Stomach (tissue), 9 donors: Measurements from ENCODE around the gene CARS1. TPM values are rescaled to one million over a fixed set of nuclear protein-coding genes. Genes with fewer than 3 reads are reported as not detected.
A peak's percentile ranks its signal among the peaks of the same experiment; 100 is the strongest.

Source experiments
- DNase-seq, 2 donors: peaks; one replicate each; pipeline versions ENCODE4 v3.0.0 to v3.0.0-alpha.2; 2013 to 2019
- H3K27ac ChIP-seq, 5 donors: fragments of 200-600 bp in 4 of 5; sonication (generic) in 4 of 5; one replicate each; pipeline ENCODE4 v1.5.1; 2013 to 2019; ENCODE audit warnings: mild to moderate bottlenecking in 1 of 5, moderate library complexity in 1 of 5
- H3K27me3 ChIP-seq, 3 donors: fragments of 200-600 bp; sonication (generic); one replicate each; pipeline ENCODE4 v1.5.1; 2017 to 2019; ENCODE audit warnings: mixed run types in 1 of 3
- H3K36me3 ChIP-seq, 4 donors: fragments of 200-600 bp; sonication (generic); 1 replicate in 3 of 4; 2 replicates in 1 of 4; pipeline ENCODE4 v1.5.1; 2016 to 2019
- H3K4me1 ChIP-seq, 4 donors: fragments of 200-600 bp; sonication (generic); one replicate each; pipeline ENCODE4 v1.5.1; 2016 to 2019
- H3K4me3 ChIP-seq, 4 donors: fragments of 200-600 bp; sonication (generic) in 3 of 4; one replicate each; pipeline ENCODE4 v1.5.1; 2016 to 2019; ENCODE audit warnings: mild to moderate bottlenecking in 1 of 4
- H3K9me3 ChIP-seq, 4 donors: fragments of 200-600 bp; sonication (generic); one replicate each; pipeline ENCODE4 v1.5.1; 2016 to 2019
- CTCF ChIP-seq, 7 experiments: fragments of 450-650 bp in 4 of 7; fragments of 200-600 bp in 3 of 7; sonication (generic) in 3 of 7; IDR thresholded peaks; one replicate each; pipeline ENCODE4 v1.5.1; 2016 to 2019; ENCODE audit warnings: antibody characterized with exemption in 7 of 7, control low read depth in 2 of 7, mild to moderate bottlenecking in 1 of 7
- EP300 ChIP-seq: sonication (generic); formaldehyde crosslinking; IDR thresholded peaks from one replicate; pipeline ENCODE4 v1.6.1; 2017; ENCODE audit warnings: antibody characterized with exemption
- POLR2A ChIP-seq, 4 donors: fragments of 450-650 bp; IDR thresholded peaks; one replicate each; pipeline ENCODE4 v1.6.1; 2016; ENCODE audit warnings: antibody characterized with exemption in 4 of 4, control low read depth in 2 of 4, mild to moderate bottlenecking in 1 of 4, moderate library complexity in 1 of 4
- POLR2AphosphoS5 ChIP-seq, 3 donors: sonication (generic); formaldehyde crosslinking; IDR thresholded peaks; one replicate each; pipeline ENCODE4 v1.6.1; 2016; ENCODE audit warnings: antibody characterized with exemption in 3 of 3
- WGBS, 5 donors: extraction: QIAGEN DNeasy Blood & Tissue Kit in 3 of 5; methylation state at CpG; one replicate each; pipeline versions ENCODE4 v1.1.5 to v1.1.7; 2013 to 2018; 5-methylcytosine and 5-hydroxymethylcytosine counted together
- intact Hi-C: fragments of 100-400 bp; cut with DNase I; formaldehyde crosslinking; loops from one replicate; pipeline ENCODE4 v1.15.1; 2023; ENCODE audit warnings: low total_unique reads
- polyA plus RNA-seq, 3 donors: library from polyadenylated mRNA; stranded (reverse); fragments of 200-250 nt; gene quantifications; one replicate each; pipeline ENCODE4 v1.2.3, GENCODE V29; 2013
- total RNA-seq, 5 donors: library from RNA; depleted of rRNA; stranded (reverse); fragments of >200 nt; gene quantifications; one replicate each; pipeline versions ENCODE4 v1.1.0 to v1.2.3, GENCODE V29; 2014 to 2016
- donor health status: healthy with polysubstance abuse.
- donor health status: Bipolar disorder and iron deficiency.
- donor health status: healthy.

CARS1 gene
- total and polyA plus RNA-seq, 8 donors: 25.2 to 54.2 (median 41.8) TPM

DNA sequence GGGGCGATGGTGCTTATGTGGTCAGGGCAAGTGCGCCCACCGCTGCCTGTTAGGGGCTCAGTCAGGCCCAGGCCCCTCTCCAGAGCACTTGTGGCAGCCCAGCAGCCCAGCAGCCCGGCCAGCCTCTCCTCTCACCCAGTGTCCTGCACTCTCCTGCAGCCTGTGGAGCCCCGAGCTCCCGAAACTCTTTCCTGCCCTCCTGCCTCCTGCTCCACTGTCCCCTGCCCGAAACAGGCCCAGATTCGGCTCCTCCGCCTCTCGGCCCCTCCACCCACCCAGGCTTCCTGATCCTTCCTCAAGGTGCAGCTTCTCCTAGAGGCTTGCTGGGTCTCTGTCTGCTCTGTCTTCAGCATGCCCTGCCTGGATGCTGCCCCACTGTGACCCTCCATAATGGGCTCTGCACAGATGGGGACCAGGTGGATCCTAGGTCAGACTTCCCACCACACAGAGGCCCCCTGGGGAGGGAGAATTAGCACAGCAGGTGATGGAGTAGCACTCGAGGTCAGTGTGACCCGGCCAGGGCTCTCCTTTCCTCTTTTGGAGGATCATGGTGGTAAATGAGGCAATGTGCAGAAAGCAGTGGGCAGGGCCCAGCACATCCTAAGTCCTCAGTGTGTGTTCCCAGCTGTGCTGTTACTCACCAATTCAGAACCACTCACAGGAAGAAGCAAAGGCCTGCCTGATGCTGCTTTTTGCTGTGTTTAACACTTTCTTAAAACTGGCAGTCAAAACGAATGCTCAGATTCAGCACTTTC lies 46.5 kb downstream of the CARS1 start:
- DNase-seq: no peak
- intact Hi-C loops: no loop called here

DNA sequence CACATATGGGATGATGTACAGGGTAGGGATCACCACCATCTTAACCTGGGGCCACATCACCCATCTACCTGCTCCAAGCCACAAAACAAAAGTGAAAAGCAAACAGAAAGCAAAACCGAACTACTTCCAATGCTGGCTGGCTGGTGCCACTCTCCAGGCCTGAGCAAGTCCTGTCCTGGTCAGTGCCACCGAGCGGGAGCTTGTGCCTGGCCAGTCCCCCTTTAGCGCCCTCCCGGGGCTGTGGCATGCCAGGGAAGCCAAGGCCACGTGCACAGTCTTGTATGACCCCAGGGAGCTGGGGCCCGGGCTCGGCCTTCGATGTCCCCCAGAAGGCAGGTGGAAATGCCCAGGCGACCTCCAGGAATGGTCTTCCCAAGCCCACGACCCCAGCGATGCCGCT lies 47.2 kb downstream of the CARS1 start:
- Histone ChIP-seq H3K9me3 (no peaks in the 10 kb centered on the region), H3K36me3 (peaks cover 55 to 98% (median 95%) of the 10 kb centered on the region in 4 donors), H3K27ac (no peak overlapping the region), H3K27me3 (no peaks in the 10 kb centered on the region), H3K4me3 (no peak overlapping the region), H3K4me1 (peaks cover 0 to 16% (median 0%) of the 10 kb centered on the region in 4 donors)
- TF ChIP-seq POLR2AphosphoS5 (IDR thresholded peaks at IDR 0.05) (no peak), CTCF (IDR thresholded peaks at IDR 0.05) (no peak), POLR2A (IDR thresholded peaks at IDR 0.05) (no peak), EP300 (no peak)
- WGBS, 5 donors: 81 to 88% (median 84%) methylated on average over 5 to 13 of the region's 13 CpGs
- DNase-seq: no peak
- intact Hi-C loops: no loop called here

More for the DNA sequence above, 46.5 kb downstream of the CARS1 start:
- no peak overlapping the region for H3K4me3 ChIP-seq
- H3K27me3 ChIP-seq: no peaks in the 10 kb centered on the region
- 86 to 93% (median 91%) methylated on average over 12 to 13 of the region's 13 CpGs for WGBS, 5 donors
- no peaks in the 10 kb centered on the region for H3K9me3 ChIP-seq
- no peak overlapping the region for H3K27ac ChIP-seq
- TF ChIP-seq CTCF (IDR thresholded peaks at IDR 0.05): no peak
- TF ChIP-seq POLR2AphosphoS5 (IDR thresholded peaks at IDR 0.05): no peak
- no peak for TF ChIP-seq EP300
- TF ChIP-seq POLR2A (IDR thresholded peaks at IDR 0.05): no peak
- H3K4me1 ChIP-seq: peaks cover 0 to 13% (median 0%) of the 10 kb centered on the region in 4 donors
- peaks cover 62 to 99% (median 98%) of the 10 kb centered on the region in 4 donors for H3K36me3 ChIP-seq

- no peak for DNase-seq
Measured at GRCh38 chr11:3009481-3009880, 47.7 kb downstream of the CARS1 start.

More at GRCh38 chr11:3009481-3009880, 47.7 kb downstream of the CARS1 start:
- peaks cover 51 to 97% (median 94%) of the 10 kb centered on the region in 4 donors for H3K36me3 ChIP-seq
- 67 to 77% (median 74%) methylated on average over 5 of the region's 5 CpGs for WGBS, 5 donors
- no peaks in the 10 kb centered on the region for H3K9me3 ChIP-seq
- intact Hi-C loops: no loop called here
- no peak overlapping the region for H3K4me3 ChIP-seq
- H3K27me3 ChIP-seq: no peaks in the 10 kb centered on the region
- H3K27ac ChIP-seq: peak overlapping the region in 1 of 5 donors; percentile 24
- H3K4me1 ChIP-seq: peaks cover 0 to 16% (median 2%) of the 10 kb centered on the region in 4 donors
- no peak for TF ChIP-seq POLR2A (IDR thresholded peaks at IDR 0.05)
- no peak for TF ChIP-seq CTCF (IDR thresholded peaks at IDR 0.05)
- TF ChIP-seq EP300: no peak
- no peak for TF ChIP-seq POLR2AphosphoS5 (IDR thresholded peaks at IDR 0.05)
